Right lobe of liver (tissue), 4 donors: ENCODE data around the gene SLC38A3.

Experiments used
- POLR2A ChIP-seq: fragments of 450-650 bp; IDR thresholded peaks from one replicate; pipeline ENCODE4 v1.6.1; 2017; ENCODE audit warnings: antibody characterized with exemption, mild to moderate bottlenecking
- TF ChIP-seq, protein P1 (sequence below), 4 donors: fragments of 200-600 bp in 3 of 4; fragments of 450-650 bp in 1 of 4; IDR thresholded peaks; one replicate each; pipeline versions ENCODE4 v1.5.1 to v1.8.0; 2016 to 2022; ENCODE audit warnings: antibody characterized with exemption in 4 of 4, mild to moderate bottlenecking in 2 of 4
- donor health status: DM: no; HTN: no; CAD: no.
- donor health status: DM: no; HTN: no; CAD: no.
- donor health status: DM: no; HTN: yes; CAD: no.

DNA sequence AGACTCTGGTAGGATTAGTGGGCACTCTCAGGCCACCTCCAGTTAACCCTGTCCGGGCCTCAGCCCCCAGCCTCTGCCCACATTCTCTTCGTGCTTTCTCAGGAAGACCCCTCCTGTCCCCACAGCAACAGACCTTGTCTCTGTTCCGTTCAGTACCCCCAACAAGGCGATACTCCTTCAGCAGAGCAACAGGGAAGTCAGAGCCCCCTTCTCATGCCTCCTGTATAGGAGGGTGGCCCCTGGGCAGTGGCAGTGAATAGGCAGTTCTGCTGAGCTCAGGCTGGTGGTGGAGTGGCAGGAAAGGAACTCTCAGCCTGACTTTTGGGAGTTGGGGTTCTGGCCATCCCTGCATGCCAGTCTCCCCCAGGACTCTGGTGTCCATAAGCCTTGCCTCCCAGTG lies 64.4 kb downstream of the SLC38A3 start:
- TF ChIP-seq, protein P1, sequence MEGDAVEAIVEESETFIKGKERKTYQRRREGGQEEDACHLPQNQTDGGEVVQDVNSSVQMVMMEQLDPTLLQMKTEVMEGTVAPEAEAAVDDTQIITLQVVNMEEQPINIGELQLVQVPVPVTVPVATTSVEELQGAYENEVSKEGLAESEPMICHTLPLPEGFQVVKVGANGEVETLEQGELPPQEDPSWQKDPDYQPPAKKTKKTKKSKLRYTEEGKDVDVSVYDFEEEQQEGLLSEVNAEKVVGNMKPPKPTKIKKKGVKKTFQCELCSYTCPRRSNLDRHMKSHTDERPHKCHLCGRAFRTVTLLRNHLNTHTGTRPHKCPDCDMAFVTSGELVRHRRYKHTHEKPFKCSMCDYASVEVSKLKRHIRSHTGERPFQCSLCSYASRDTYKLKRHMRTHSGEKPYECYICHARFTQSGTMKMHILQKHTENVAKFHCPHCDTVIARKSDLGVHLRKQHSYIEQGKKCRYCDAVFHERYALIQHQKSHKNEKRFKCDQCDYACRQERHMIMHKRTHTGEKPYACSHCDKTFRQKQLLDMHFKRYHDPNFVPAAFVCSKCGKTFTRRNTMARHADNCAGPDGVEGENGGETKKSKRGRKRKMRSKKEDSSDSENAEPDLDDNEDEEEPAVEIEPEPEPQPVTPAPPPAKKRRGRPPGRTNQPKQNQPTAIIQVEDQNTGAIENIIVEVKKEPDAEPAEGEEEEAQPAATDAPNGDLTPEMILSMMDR (IDR thresholded peaks at IDR 0.05): no peak
- no peak for TF ChIP-seq POLR2A
